K562 (cell line): ENCODE data around the gene AP5Z1. TPM values are rescaled to one million over a fixed set of nuclear protein-coding genes. Genes with fewer than 3 reads are reported as not detected.

Experiments used
- ATF3 ChIP-seq, 2 experiments: fragments of 450-650 bp in 1 of 2; sonication (generic) in 1 of 2; formaldehyde crosslinking in 1 of 2; IDR thresholded peaks in 1 of 2; conservative IDR thresholded peaks in 1 of 2; 2 replicates each; pipeline versions ENCODE4 v1.6.1 to v1.8.1; 2016 to 2023; ENCODE audit warnings: mild to moderate bottlenecking in 2 of 2, moderate library complexity in 2 of 2, inconsistent platforms in 1 of 2, missing genetic modification reagents in 1 of 2
- HIVEP1 ChIP-seq: fragments of 250-450 bp; sonication (Bioruptor Pico); IDR thresholded peaks from 2 replicates; pipeline ENCODE4 v1.4.0; 2020; ENCODE audit warnings: mild to moderate bottlenecking
- HMGN3 ChIP-seq: IDR thresholded peaks from 2 replicates; pipeline ENCODE4 v1.6.1; 2011; ENCODE audit warnings: borderline replicate concordance, low read depth, mild to moderate bottlenecking, mixed read lengths, low read length; ENCODE audit not compliant: insufficient read length; ENCODE audit errors: extremely low read depth
- NCOA1 ChIP-seq: fragments of 450-650 bp; IDR thresholded peaks from 2 replicates; pipeline ENCODE4 v1.6.1; 2016; ENCODE audit warnings: low read depth
- NCOA6 ChIP-seq: fragments of 450-650 bp; IDR thresholded peaks from 2 replicates; pipeline ENCODE4 v1.6.1; 2017; ENCODE audit warnings: mild to moderate bottlenecking
- TSHZ1 ChIP-seq: fragments of 250-450 bp; sonication (Bioruptor Pico); IDR thresholded peaks from 2 replicates; pipeline ENCODE4 v1.4.0; 2020; ENCODE audit warnings: mild to moderate bottlenecking, moderate library complexity
- ZNF184 ChIP-seq: sonication (generic); formaldehyde crosslinking; IDR thresholded peaks from 2 replicates; pipeline ENCODE4 v1.5.0; 2020; ENCODE audit warnings: missing genetic modification reagents
- ZNF75A ChIP-seq: fragments of 450-650 bp; formaldehyde crosslinking; IDR thresholded peaks from 2 replicates; pipeline ENCODE4 v1.4.0; 2020; ENCODE audit warnings: mild to moderate bottlenecking
- ZSCAN32 ChIP-seq: fragments of 450-650 bp; formaldehyde crosslinking; IDR thresholded peaks from 2 replicates; pipeline ENCODE4 v1.4.0; 2020; ENCODE audit warnings: mild to moderate bottlenecking, moderate library complexity
- polyA plus RNA-seq, 8 experiments: library from polyadenylated mRNA; depleted of rRNA in 4 of 8; stranded (reverse) in 5 of 8; unstranded in 3 of 8; fragments of >200 nt; fragmentation: Nextera tagmentation in 2 of 8; fragmentation: Illumina TruSeq in 1 of 8; extraction: Ambion mirVana in 2 of 8; extraction: Trizol in 1 of 8; gene quantifications; 2 replicates each; pipeline versions ENCODE4 v1.2.1 to v1.2.3, GENCODE V29; 2011 to 2014; ENCODE audit warnings: inconsistent platforms in 1 of 8, missing spikeins in 1 of 8
- total RNA-seq, 7 experiments: library from RNA; depleted of rRNA in 6 of 7; stranded (reverse); fragments of >200 nt in 6 of 7; fragmentation: Illumina TruSeq in 2 of 7; extraction: Trizol in 2 of 7; gene quantifications; 2 replicates each; pipeline versions ENCODE4 v1.2.1 to v1.2.3, GENCODE V29; 2011 to 2021; ENCODE audit warnings: low replicate concordance in 1 of 7

Gene AP5Z1
- total and polyA plus RNA-seq, 9 of the 15 experiments (the other 6 are each of a cell fraction or from before 2014, with no cell fraction given) = 0.06 to 31.1 (median 6.4) TPM

GRCh38 chr7:4790078-4790465 is 14.6 kb downstream of the AP5Z1 start (continued):
- TF ChIP-seq TSHZ1 (CRISPR knock-in tag) (no peak), ZSCAN32 (CRISPR knock-in tag) (no peak), HIVEP1 (no peak), NCOA1 (no peak), ATF3 (IDR thresholded peaks at IDR 0.05) (no peak), ATF3 (CRISPR knock-in tag; conservative IDR thresholded peaks at IDR 0.05) (no peak), NCOA6 (no peak), ZNF75A (CRISPR knock-in tag) (no peak), HMGN3 (no peak), ZNF184 (no peak)
